Natural killer cell treated with Interleukin-12 subunit alpha and Interleukin-12 subunit beta and Interleukin-15 and Interleukin-18, amount 100 ng/mL, for 72 hours (primary cell): ENCODE data around the gene BMP2. TPM values are rescaled to one million over a fixed set of nuclear protein-coding genes. Genes with fewer than 3 reads are reported as not detected.

Source experiments
- ATAC-seq, 2 donors: fragments of 150-1000 bp; cut with Tn5 transposase in 1 of 2; sonication (Bioruptor Pico), chemical (Tn5 transposase) in 1 of 2; 2 replicates each; pipeline ENCODE4 v1.10.0; 2021
- DNase-seq: peaks from one replicate; pipeline ENCODE4 v3.0.0; 2022; ENCODE audit warnings: low spot score
- H3K27ac Mint-ChIP-seq, 2 donors: 1 replicate in 1 of 2; 2 replicates in 1 of 2; pipeline ENCODE4 v1.8.0; 2022; ENCODE audit warnings: mixed read lengths in 2 of 2, mild to moderate bottlenecking in 1 of 2, moderate library complexity in 1 of 2
- H3K27me3 Mint-ChIP-seq, 2 donors: 1 replicate in 1 of 2; 2 replicates in 1 of 2; pipeline ENCODE4 v1.8.0; 2022; ENCODE audit warnings: mixed read lengths in 2 of 2
- H3K36me3 Mint-ChIP-seq: one replicate; pipeline ENCODE4 v1.8.0; 2022; ENCODE audit warnings: mixed read lengths
- H3K4me1 Mint-ChIP-seq, 2 donors: 1 replicate in 1 of 2; 2 replicates in 1 of 2; pipeline ENCODE4 v1.8.0; 2022; ENCODE audit warnings: low read depth in 2 of 2, mixed read lengths in 2 of 2, mild to moderate bottlenecking in 1 of 2
- H3K4me3 Mint-ChIP-seq: one replicate; pipeline ENCODE4 v1.8.0; 2022; ENCODE audit warnings: mixed read lengths
- H3K9me3 Mint-ChIP-seq: 2 replicates; pipeline ENCODE4 v1.8.0; 2022; ENCODE audit warnings: mixed read lengths
- total RNA-seq, 2 donors: library from RNA; stranded (reverse); gene quantifications; one replicate each; pipeline ENCODE4 v1.2.3, GENCODE V29; 2022

The BMP2 gene
- under 1 TPM; 0.10 to 0.11 TPM for total RNA-seq

DNA sequence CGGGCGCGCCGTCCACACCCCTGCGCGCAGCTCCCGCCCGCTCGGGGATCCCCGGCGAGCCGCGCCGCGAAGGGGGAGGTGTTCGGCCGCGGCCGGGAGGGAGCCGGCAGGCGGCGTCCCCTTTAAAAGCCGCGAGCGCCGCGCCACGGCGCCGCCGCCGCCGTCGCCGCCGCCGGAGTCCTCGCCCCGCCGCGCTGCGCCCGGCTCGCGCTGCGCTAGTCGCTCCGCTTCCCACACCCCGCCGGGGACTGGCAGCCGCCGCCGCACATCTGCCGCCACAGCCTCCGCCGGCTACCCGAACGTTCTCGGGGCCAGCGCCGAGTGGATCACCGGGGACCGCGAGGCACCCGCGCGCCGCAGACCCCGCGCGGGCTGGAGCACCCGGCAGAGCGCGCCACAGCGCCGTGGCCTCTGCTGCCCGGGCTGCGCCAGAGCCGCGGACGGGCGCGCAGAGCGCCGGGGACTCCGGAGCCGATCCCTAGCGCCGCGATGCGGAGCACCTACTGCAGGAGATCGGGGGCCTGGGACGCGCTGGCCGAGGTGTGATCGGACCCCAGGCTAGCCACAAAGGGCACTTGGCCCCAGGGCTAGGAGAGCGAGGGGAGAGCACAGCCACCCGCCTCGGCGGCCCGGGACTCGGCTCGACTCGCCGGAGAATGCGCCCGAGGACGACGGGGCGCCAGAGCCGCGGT is at the start of gene BMP2:
Gene BMP2, plus strand, starts transcription at position 151 of the 692 bp plus-strand sequence. CDS start 2,441 bp downstream, outside the sequence.
- Mint-ChIP-seq H3K4me3 (no peak within 1 kb of the TSS), H3K4me1 (peaks cover 5 to 10% of the 10 kb centered on the region in 2 donors), H3K27ac (no peak within 1 kb of the TSS), H3K36me3 (no peaks in the 10 kb centered on the region), H3K9me3 (no peaks in the 10 kb centered on the region), H3K27me3 (peaks cover 24 to 40% of the 10 kb centered on the region in 2 donors)
- DNase-seq (no peak), ATAC-seq (peak; percentile 57 to 84)

DNA sequence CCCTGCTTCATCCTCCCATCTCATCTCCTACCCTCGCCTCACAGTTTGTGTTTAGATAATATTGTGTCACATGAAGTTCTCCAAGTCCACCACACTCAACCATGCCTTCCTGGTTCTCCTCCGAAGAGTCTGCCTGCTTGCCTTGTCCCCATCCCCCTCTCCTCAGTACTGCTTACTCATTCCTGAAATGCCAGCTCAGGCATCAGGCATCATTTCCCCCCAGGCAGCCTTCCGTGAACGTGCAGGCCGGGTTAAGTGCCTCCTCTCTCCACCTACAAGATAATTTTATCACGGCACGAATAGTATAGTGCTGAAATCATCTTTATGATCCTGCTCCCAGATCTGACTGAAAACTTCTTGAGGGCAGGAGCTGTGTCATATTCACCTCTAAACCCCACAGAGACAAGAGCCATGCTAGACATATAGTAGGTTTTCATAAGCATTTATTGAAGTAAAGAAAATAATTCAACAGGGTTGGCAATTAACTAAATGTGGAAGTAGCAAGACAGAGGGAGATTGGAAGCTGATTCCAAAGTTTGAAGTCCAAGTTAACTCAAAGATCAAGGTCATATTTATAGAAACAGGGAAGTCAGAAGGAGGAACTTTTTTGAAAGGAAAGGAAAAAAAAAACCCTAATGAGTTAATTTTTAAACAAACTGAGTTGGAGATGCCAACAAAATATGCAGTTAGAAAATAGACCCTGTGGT is 48.7 kb upstream of the BMP2 start:
- H3K4me3 Mint-ChIP-seq, result no peak overlapping the region
- no peaks in the 10 kb centered on the region for H3K36me3 Mint-ChIP-seq
- no peaks in the 10 kb centered on the region for H3K9me3 Mint-ChIP-seq
- H3K4me1 Mint-ChIP-seq, result no peaks in the 10 kb centered on the region
- DNase-seq, result no peak
- no peak overlapping the region for H3K27ac Mint-ChIP-seq
- H3K27me3 Mint-ChIP-seq, result peaks cover 0 to 11% of the 10 kb centered on the region in 2 donors
- no peak for ATAC-seq

DNA sequence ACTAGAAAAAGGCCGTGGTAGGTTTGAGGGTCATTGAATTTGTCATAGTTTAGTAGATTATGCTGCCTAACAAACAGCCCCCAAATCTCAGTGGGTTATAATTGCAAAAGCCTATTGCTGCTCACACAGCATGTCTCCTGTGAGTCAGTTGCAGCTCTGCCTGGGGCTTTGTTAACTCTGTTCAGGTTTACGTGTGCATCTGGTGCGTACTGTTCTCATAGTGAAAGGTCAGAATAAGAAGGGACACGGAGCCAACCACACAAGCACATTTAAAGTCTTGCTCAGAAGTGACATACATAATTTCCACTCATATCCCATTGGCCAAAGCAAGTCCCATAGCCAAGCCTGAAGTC is 48.1 kb upstream of the BMP2 start:
- no peaks in the 10 kb centered on the region for H3K36me3 Mint-ChIP-seq
- no peak for DNase-seq
- no peaks in the 10 kb centered on the region for H3K4me1 Mint-ChIP-seq
- no peaks in the 10 kb centered on the region for H3K9me3 Mint-ChIP-seq
- H3K4me3 Mint-ChIP-seq, result no peak overlapping the region
- no peak overlapping the region for H3K27ac Mint-ChIP-seq
- ATAC-seq, result no peak
- peaks cover 0 to 11% of the 10 kb centered on the region in 2 donors for H3K27me3 Mint-ChIP-seq

DNA sequence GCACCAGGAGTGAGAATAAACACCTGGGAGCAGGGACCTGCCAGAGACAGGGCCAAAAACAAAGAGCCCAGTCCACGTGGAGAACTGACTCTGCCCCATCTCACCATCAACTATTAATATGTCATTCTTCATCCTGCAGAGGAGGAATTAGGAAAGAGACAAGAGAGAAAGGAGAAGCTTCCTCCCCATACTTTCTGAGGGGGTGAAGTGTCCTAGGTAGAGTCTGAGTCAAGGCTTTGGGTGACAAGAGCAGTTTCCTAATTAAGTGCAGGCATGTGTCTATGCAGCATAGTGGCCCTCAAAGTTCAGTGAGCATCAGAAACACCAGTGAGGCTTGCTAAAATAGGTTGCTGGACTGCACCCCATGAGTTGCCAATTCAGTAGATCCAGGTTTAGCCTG is 40.7 kb upstream of the BMP2 start:
- no peak for DNase-seq
- no peak overlapping the region for H3K4me3 Mint-ChIP-seq
- no peaks in the 10 kb centered on the region for H3K4me1 Mint-ChIP-seq

DNA sequence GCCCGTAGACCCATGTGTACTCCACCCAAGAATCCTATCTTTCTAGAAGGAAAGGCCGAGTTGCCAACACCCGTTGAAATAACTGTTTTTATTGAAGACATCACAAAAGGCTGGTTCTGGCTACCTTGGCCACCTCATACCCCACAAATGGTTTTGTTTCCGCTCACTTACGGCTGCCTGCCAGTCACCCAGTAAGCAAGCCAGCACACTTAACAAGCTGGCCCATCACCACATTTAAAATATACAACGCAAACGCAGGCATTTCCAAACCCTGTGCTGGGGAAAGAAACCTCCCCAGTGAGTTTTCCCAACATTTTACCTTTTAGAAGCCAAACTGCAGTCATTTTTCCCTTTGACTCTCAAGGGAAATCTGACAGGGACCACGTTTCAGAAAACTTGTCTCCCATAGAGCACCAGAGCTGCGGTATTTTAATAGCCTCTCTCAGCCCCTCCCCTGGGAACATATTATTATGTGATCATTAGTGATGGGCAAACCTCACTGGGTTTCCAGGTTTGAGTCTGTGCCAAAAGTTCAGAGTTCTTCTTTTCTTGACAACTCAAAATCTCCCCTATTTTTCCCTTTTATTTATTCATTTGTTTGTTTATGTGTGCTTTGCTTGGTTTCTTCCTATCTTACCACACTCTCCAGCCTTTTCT is 36.7 kb upstream of the BMP2 start:
- H3K27me3 Mint-ChIP-seq, result no peaks in the 10 kb centered on the region
- no peak for DNase-seq
- ATAC-seq, result no peak
- H3K4me1 Mint-ChIP-seq, result no peaks in the 10 kb centered on the region
- H3K27ac Mint-ChIP-seq, result no peak overlapping the region
- no peak overlapping the region for H3K4me3 Mint-ChIP-seq
- no peaks in the 10 kb centered on the region for H3K36me3 Mint-ChIP-seq
- H3K9me3 Mint-ChIP-seq, result no peaks in the 10 kb centered on the region

More for the DNA sequence above, 40.7 kb upstream of the BMP2 start:
- Mint-ChIP-seq H3K27me3 (no peaks in the 10 kb centered on the region), H3K9me3 (no peaks in the 10 kb centered on the region), H3K27ac (no peak overlapping the region), H3K36me3 (no peaks in the 10 kb centered on the region)
- ATAC-seq, result no peak

DNA sequence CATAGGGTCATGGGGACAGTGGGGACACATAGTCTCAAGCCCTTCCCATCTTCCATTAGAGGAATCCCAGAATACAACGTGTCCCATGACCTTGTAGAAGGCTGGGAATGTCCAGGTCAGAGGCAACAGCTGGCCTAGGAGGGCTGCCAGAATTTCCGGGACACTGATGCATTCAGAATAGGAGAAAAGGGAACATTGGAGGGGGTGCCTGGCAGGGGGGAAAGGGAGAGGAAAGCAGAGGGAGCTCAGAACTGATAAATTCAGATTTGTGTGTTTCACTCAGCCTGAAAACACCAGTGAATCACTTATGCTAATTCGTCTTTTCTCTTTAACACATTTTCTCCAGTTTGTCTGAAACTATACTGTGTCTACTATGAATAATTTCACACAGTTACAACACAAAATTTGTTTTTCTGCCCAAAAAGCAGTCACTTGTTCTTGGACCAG is 35.5 kb upstream of the BMP2 start:
- H3K27ac Mint-ChIP-seq, result no peak overlapping the region
- H3K27me3 Mint-ChIP-seq, result no peaks in the 10 kb centered on the region
- no peaks in the 10 kb centered on the region for H3K9me3 Mint-ChIP-seq

DNA sequence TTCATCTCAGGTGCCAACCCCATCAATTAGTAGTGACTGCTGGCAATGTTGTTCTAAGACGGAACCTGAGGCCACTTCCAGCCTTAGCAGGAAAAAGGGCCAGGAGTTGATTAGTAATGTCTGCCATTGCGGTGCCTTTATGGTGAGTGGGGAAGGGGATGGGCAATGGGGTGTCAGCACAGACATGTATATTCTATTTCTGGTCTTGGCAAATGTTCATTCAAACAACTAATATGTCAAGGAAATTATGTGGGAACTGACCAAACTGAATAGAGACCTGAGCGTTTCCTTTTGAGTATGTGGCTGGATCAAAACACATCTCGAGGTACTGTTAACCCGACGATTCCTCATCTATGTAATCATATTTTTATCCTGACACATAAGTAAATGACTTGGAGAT is 34.6 kb upstream of the BMP2 start:
- no peaks in the 10 kb centered on the region for H3K4me1 Mint-ChIP-seq
- no peak overlapping the region for H3K27ac Mint-ChIP-seq
- no peak for DNase-seq
- H3K36me3 Mint-ChIP-seq, result no peaks in the 10 kb centered on the region
- no peaks in the 10 kb centered on the region for H3K27me3 Mint-ChIP-seq
- H3K9me3 Mint-ChIP-seq, result no peaks in the 10 kb centered on the region
- ATAC-seq, result no peak
- H3K4me3 Mint-ChIP-seq, result no peak overlapping the region

More for the DNA sequence above, 35.5 kb upstream of the BMP2 start:
- H3K4me3 Mint-ChIP-seq, result no peak overlapping the region
- H3K4me1 Mint-ChIP-seq, result no peaks in the 10 kb centered on the region
- DNase-seq (no peak), ATAC-seq (no peak)
- H3K36me3 Mint-ChIP-seq, result no peaks in the 10 kb centered on the region

DNA sequence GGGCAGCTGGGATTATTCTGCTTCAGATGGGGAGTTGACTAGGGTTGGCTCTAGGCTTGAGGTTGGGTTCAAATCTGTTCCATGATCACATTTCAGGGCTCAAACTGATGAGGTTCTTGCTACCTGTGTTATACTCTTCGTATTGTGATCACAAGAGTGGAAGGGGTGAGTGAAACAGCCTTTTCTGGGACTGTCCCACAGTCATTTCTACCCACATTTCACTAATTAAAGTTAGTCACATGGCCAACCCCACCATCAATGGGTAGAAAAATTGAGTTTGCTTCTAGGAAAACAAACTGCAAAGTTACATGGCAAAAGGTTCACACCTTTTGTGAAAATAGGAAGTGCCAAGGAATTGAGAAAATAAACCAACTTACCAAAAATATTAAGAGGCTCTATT is 33.5 kb upstream of the BMP2 start:
- H3K27me3 Mint-ChIP-seq, result no peaks in the 10 kb centered on the region
- no peak overlapping the region for H3K4me3 Mint-ChIP-seq
- H3K36me3 Mint-ChIP-seq, result no peaks in the 10 kb centered on the region
- no peak overlapping the region for H3K27ac Mint-ChIP-seq
- DNase-seq (no peak), ATAC-seq (no peak)
- H3K4me1 Mint-ChIP-seq, result no peaks in the 10 kb centered on the region
- no peaks in the 10 kb centered on the region for H3K9me3 Mint-ChIP-seq

DNA sequence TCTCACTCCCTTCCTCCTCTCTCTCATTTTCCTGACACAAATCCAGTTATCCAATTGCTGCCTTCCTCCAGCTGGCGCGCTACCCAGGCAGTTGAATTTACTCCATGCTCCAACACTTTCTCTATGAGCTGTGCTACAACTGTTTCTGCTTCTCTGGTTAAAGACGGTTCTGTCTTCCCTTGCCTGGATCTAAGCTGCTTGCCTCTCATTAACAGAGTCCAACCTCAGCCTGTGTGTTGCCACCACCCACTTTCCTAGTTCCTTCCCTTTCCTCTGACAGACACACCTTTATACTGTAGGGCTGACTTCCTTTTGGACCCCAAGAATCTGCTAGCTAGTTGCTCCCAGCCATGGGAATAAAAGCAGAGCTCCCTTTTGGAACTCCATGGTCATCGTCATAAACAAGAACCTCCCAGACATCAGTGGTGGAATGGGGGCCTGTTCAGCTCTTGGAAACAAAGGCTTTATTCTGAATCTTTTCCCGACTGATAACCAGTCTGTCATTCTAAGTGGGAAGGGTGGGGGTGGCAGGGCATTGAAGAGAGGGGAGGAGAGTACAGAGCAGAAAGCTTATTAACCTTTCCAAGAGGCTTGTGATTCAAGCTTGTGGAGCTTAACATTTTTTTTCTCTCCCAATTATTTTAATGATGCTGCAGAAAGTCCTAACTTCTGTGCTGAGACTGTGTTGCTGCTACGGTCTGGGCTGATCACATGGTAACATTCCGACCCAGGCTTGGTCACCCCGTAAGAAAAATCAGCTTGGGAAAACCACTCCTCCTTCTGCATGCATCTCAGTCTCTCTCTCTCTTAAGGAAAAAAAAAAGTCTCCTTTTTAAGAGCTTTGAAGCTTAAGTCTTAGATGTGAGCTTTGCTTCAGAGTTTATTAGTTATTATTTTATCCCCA is 31.3 kb upstream of the BMP2 start:
- no peak for DNase-seq
- Mint-ChIP-seq H3K9me3 (no peaks in the 10 kb centered on the region), H3K36me3 (no peaks in the 10 kb centered on the region), H3K4me1 (no peaks in the 10 kb centered on the region), H3K27me3 (peaks cover 0 to 5% of the 10 kb centered on the region in 2 donors), H3K4me3 (no peak overlapping the region), H3K27ac (no peak overlapping the region)
- ATAC-seq, result peak in 1 of 2 donors; percentile 20

DNA sequence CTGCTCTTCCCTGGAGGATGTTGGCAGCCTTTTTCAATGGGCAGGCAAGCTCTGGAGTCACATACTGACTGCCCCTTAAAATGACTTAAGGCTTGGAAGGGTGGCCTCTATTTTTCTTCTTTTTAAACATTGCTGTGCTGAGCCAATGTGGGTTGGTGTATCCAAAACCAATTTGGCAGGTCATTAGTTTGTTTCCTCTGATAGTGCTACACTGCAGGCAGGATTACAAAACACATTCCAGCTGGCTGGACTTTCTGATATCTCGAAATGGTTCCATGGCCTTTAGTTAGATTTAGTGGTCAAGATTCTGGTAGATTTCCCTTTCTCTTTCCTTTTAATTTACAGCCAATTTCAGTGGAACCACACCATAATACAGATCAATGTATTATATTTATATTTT is 28.1 kb upstream of the BMP2 start:
- Mint-ChIP-seq H3K27ac (no peak overlapping the region), H3K4me1 (no peaks in the 10 kb centered on the region), H3K27me3 (peaks cover 0 to 5% of the 10 kb centered on the region in 2 donors), H3K4me3 (no peak overlapping the region), H3K9me3 (no peaks in the 10 kb centered on the region), H3K36me3 (no peaks in the 10 kb centered on the region)
- DNase-seq, result no peak
- no peak for ATAC-seq

DNA sequence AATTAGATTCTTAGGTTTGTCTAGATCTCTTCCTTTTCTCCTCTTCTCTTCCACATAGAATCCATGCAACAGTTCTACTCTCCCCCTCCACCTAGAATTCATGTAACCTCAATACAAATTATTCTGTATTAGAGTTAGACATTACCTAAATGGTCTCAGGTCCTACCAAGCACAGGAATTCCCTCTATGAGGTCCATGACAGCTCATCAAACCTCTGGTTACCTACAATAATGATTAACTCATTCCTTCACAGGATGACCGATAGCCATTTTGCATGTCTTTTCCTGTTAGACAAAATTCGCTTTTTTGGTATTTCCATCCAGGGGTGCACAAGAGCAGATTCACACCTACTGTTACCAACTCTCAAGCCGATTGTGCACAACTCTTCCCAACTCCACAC is 27.4 kb upstream of the BMP2 start:
- Mint-ChIP-seq H3K27me3 (peaks cover 0 to 6% of the 10 kb centered on the region in 2 donors), H3K27ac (no peak overlapping the region), H3K36me3 (no peaks in the 10 kb centered on the region), H3K9me3 (no peaks in the 10 kb centered on the region), H3K4me1 (no peaks in the 10 kb centered on the region), H3K4me3 (no peak overlapping the region)
- no peak for DNase-seq
- no peak for ATAC-seq

DNA sequence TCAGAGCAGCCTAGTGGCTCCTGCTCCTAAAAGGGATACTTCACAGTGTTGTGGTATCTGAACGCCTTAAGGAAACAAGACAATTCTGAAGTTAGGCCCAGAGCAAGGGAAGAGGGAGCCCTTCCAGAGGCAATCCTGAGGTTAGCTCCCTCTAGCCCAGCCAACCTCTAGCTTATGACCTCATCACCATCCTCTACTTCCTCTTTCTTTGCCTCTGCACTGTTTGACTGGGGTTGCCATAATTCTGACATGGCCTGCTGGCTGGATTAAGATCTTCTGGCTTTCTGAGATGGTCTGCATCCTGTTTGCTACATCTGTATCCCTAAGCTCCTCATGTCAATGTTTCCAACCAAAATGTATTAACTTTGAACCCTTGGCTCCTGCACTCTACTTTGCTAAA is 23.3 kb upstream of the BMP2 start:
- no peak overlapping the region for H3K4me3 Mint-ChIP-seq
- H3K27ac Mint-ChIP-seq, result no peak overlapping the region
- H3K36me3 Mint-ChIP-seq, result no peaks in the 10 kb centered on the region
- no peaks in the 10 kb centered on the region for H3K9me3 Mint-ChIP-seq
- no peak for DNase-seq
- H3K27me3 Mint-ChIP-seq, result peaks cover 0 to 6% of the 10 kb centered on the region in 2 donors
- H3K4me1 Mint-ChIP-seq, result no peaks in the 10 kb centered on the region
- no peak for ATAC-seq

DNA sequence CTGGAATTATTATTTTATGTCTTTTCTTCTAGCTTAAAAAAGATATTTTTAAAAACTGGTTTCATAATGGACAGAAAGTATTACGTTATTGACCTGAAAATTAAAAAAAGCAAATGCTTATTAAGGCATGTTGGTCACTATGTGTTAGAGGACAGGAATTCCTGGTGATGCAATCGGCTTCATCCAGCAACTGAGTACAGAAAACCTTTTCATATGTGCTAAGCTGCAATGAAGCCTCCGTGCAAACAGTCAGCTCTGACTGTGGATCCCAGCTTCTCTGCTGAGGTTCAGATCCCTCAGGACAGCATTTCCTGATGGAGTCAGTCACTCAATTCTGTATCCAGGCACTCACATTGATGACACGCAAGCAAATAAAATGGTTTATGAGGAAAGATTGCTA is 22.7 kb upstream of the BMP2 start:
- H3K4me3 Mint-ChIP-seq, result no peak overlapping the region
- H3K36me3 Mint-ChIP-seq, result no peaks in the 10 kb centered on the region
- H3K27me3 Mint-ChIP-seq, result peaks cover 0 to 6% of the 10 kb centered on the region in 2 donors
- no peaks in the 10 kb centered on the region for H3K4me1 Mint-ChIP-seq
- no peak for DNase-seq
- H3K9me3 Mint-ChIP-seq, result no peaks in the 10 kb centered on the region
- no peak for ATAC-seq
- H3K27ac Mint-ChIP-seq, result no peak overlapping the region
